ENCODE results near the gene MKI67. TPM values are rescaled to one million over a fixed set of nuclear protein-coding genes. Genes with fewer than 3 reads are reported as not detected.
"Not testable (repeated sequence)": the region's sequence is repeated elsewhere in the genome, so short reads cannot be mapped to it uniquely, and the experiment has no call there.

The MKI67 gene
- total RNA-seq, 1 donor from 2014 or later, result 6.3 TPM

DNA sequence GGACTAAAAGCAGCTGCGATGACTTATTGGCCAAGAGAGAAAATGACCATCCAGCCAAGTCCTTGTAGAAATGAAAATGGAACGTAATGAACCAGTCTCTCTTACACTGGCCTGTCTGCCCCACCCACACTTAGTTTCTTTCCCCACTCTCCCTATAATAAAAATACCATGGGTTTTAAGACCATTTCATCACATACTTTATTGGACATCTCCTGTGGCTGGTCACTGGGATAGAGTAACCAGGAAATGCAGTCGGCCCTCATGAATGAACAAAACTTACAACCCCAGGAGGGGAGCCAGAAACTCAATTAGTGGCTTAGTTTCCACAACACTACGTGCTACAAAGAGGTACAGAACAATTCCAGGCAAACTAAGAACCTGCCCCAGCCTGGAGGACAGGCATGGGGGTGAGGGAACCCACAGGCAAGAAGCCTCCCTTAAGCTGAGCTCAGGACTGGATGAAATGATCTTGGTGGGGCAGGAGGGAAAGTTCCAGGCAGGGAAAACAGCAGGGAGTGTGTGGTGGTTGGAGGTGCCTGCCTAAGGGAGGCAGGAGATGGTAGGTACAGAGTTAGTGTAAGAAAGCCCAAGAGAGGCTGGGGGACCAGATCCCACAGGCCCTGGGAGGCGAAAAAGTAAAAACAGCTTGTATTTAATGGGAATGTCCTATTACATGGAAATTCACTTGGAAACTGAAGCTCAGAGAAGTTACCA lies 29.6 kb downstream of the MKI67 start:
- no peaks in the 10 kb centered on the region for H3K36me3 ChIP-seq (ENCODE audit: control insufficient read depth in 3 of 3, insufficient read depth in 3 of 3, low read length in 3 of 3)
- no peak overlapping the region for H3K27ac ChIP-seq (ENCODE audit: low read depth, low read length)
- H3K27me3 ChIP-seq (ENCODE audit: control insufficient read depth in 3 of 3, insufficient read depth in 3 of 3, low read length in 3 of 3), result peaks cover 0 to 3% (median 2%) of the 10 kb centered on the region in 3 donors
- H3K9ac ChIP-seq (ENCODE audit: low read depth in 1 of 3, low read length in 3 of 3), result no peak overlapping the region
- no peaks in the 10 kb centered on the region for H3K9me3 ChIP-seq (ENCODE audit: control insufficient read depth in 3 of 3, low read length in 3 of 3)
- no peaks in the 10 kb centered on the region for H3K4me1 ChIP-seq (ENCODE audit: control insufficient read depth in 3 of 3, insufficient read depth in 3 of 3, low read length in 3 of 3)
- H3K4me3 ChIP-seq (ENCODE audit: low read length in 3 of 3), result no peak overlapping the region

DNA sequence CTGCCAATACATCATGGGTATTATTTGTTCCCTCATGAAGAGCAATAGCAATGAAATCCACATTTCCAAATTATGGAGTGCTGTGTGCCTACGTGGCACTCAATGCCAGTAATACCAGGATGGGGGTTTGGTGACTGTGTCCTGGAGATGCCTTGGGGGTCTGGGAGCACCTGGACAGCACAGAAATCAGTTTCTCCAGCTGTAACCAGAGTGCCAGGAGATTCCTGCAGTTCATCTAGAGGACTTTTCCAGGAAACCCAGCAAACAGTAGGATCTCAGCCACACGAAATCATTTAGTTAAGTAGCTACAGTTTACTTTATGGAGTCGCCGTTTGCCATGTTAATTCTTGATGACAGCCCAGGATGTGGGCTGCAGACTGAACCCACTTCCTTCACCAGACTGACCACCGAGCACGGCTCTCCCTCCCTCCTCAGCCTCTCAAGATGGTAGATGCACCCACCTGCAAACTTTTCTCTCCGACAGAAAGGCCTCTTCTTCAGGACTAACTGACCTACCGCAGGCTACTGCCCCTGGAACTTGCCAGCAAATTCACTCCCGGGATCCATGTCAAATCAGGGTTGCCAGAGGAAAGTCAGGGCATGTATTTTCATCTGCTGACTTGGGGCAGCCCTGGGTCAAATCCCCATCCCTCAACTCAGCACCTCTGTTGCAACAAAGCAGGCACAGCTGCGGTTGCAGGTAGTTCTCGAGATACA lies 30.3 kb downstream of the MKI67 start:
- Histone ChIP-seq H3K9me3 (ENCODE audit: control insufficient read depth in 3 of 3, low read length in 3 of 3) (no peaks in the 10 kb centered on the region), H3K9ac (ENCODE audit: low read depth in 1 of 3, low read length in 3 of 3) (no peak overlapping the region), H3K4me1 (ENCODE audit: control insufficient read depth in 3 of 3, insufficient read depth in 3 of 3, low read length in 3 of 3) (no peaks in the 10 kb centered on the region), H3K27me3 (ENCODE audit: control insufficient read depth in 3 of 3, insufficient read depth in 3 of 3, low read length in 3 of 3) (peaks cover 0 to 6% (median 5%) of the 10 kb centered on the region in 3 donors), H3K27ac (ENCODE audit: low read depth, low read length) (no peak overlapping the region), H3K4me3 (ENCODE audit: low read length in 3 of 3) (no peak overlapping the region), H3K36me3 (ENCODE audit: control insufficient read depth in 3 of 3, insufficient read depth in 3 of 3, low read length in 3 of 3) (no peaks in the 10 kb centered on the region)

DNA sequence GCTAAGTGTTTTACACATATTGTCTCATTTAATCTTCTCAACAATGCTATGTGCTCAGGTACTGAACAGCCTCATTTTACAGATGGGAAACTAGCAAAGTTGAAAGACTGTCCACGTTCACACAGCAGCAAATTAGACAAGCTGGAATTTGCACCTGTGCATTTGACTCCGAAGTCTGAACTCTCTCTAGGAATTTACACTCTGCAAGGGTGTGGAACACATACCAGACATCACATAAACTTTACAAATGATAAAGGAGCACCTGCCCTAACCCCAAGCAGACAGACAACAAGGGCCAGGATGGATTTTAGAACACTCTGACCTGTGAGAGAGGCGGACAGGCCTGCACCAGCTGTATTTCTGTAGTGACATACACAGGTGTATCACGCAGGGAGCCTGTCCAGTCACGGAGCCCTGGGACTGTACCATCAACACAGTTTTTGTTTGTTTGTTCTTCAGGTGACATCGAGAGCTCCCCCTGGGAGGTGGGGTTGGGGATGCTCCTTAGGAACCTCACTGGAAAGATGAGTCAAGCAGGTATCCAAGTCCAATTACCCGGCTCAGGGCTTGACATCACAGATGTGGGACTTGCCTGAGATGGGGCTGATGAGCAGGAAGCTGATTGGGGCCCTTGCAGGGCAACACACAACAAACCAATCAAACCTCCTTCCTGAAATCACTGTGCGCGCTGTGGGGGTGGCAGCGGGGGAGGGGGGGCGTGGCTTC lies 31.0 kb downstream of the MKI67 start:
- no peaks in the 10 kb centered on the region for H3K9me3 ChIP-seq (ENCODE audit: control insufficient read depth in 3 of 3, low read length in 3 of 3)
- H3K27me3 ChIP-seq (ENCODE audit: control insufficient read depth in 3 of 3, insufficient read depth in 3 of 3, low read length in 3 of 3), result peaks cover 0 to 11% (median 5%) of the 10 kb centered on the region in 3 donors
- H3K36me3 ChIP-seq (ENCODE audit: control insufficient read depth in 3 of 3, insufficient read depth in 3 of 3, low read length in 3 of 3), result no peaks in the 10 kb centered on the region
- no peaks in the 10 kb centered on the region for H3K4me1 ChIP-seq (ENCODE audit: control insufficient read depth in 3 of 3, insufficient read depth in 3 of 3, low read length in 3 of 3)
- H3K27ac ChIP-seq (ENCODE audit: low read depth, low read length), result no peak overlapping the region
- H3K4me3 ChIP-seq (ENCODE audit: low read length in 3 of 3), result no peak overlapping the region
- H3K9ac ChIP-seq (ENCODE audit: low read depth in 1 of 3, low read length in 3 of 3), result no peak overlapping the region

DNA sequence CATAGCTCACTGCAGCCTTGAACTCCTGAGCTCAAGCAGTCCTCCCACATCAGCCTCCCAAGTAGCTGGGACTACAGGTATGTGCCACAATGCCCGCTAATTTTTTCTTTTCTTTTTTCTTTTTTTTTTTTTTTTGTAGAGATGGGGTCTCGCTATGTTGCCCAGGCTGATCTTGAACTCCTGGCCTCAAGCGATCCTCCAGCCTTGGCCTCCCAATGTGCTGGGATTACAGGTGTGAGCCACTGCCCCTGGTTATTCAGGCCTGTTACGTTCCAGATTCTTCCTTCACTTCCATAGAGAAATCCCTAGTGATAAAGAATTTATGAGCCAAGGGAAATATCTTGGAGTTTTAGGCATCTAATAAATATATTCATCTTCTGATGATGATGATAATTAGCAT lies 31.6 kb downstream of the MKI67 start:
- H3K27me3 ChIP-seq (ENCODE audit: control insufficient read depth in 3 of 3, insufficient read depth in 3 of 3, low read length in 3 of 3), result peaks cover 0 to 13% (median 7%) of the 10 kb centered on the region in 3 donors
- H3K9me3 ChIP-seq (ENCODE audit: control insufficient read depth in 3 of 3, low read length in 3 of 3); H3K4me1 ChIP-seq (ENCODE audit: control insufficient read depth in 3 of 3, insufficient read depth in 3 of 3, low read length in 3 of 3); H3K27ac ChIP-seq (ENCODE audit: low read depth, low read length); H3K36me3 ChIP-seq (ENCODE audit: control insufficient read depth in 3 of 3, insufficient read depth in 3 of 3, low read length in 3 of 3); H3K4me3 ChIP-seq (ENCODE audit: low read length in 3 of 3); H3K9ac ChIP-seq (ENCODE audit: low read depth in 1 of 3, low read length in 3 of 3): not testable (repeated sequence)

DNA sequence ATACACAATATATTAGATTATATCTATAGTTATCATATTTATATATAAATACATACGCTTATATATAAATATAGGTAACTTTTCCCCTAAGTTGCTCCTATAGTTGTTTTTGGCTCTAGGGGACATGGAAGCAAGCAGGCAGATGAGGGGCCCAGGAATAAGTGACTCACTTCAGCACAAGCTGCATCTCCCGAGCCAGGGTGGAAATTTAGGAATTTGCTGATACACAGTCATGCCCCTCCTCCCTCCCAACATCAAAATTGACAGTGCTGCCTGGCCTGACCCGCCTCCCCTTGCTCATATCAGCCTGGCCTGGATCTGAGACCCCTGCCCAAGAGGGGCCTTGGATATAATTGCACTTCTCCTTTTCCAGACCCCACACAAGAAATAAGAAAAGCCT lies 33.8 kb downstream of the MKI67 start:
- Histone ChIP-seq H3K27me3 (ENCODE audit: control insufficient read depth in 3 of 3, insufficient read depth in 3 of 3, low read length in 3 of 3) (peaks cover 0 to 18% (median 11%) of the 10 kb centered on the region in 3 donors), H3K4me3 (ENCODE audit: low read length in 3 of 3) (no peak overlapping the region), H3K4me1 (ENCODE audit: control insufficient read depth in 3 of 3, insufficient read depth in 3 of 3, low read length in 3 of 3) (peaks cover 0 to 3% (median 0%) of the 10 kb centered on the region in 3 donors), H3K9me3 (ENCODE audit: control insufficient read depth in 3 of 3, low read length in 3 of 3) (no peaks in the 10 kb centered on the region), H3K36me3 (ENCODE audit: control insufficient read depth in 3 of 3, insufficient read depth in 3 of 3, low read length in 3 of 3) (no peaks in the 10 kb centered on the region), H3K27ac (ENCODE audit: low read depth, low read length) (no peak overlapping the region), H3K9ac (ENCODE audit: low read depth in 1 of 3, low read length in 3 of 3) (no peak overlapping the region)

DNA sequence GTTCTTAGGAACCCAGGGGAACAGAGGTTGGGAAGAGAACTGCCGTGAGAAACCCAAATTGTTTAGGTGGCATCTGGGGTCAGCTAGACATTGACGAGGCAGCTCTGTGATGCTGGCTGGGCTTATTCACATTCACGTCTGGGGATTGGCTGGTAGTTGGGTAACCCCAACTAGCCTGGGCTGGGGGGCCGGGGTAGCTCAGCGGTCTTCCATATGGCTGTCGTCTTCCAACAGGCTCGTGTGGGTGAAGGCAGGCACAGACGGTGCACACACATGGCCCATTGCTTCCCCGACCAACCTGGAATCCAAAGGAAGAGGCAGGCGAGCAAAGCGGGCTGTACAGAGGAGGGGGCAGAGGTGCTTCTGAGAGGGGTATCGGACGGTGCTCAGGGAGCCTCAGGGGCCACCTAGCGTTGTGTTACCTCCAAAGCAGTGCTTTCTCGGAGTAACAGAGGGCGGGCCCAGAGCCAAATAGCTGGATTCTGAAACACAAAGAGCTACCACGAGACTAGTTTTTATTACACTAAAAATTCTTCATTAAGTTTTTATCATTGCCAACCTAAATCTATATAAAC lies 34.5 kb downstream of the MKI67 start:
- peaks cover 0 to 3% (median 0%) of the 10 kb centered on the region in 3 donors for H3K4me1 ChIP-seq (ENCODE audit: control insufficient read depth in 3 of 3, insufficient read depth in 3 of 3, low read length in 3 of 3)
- H3K9ac ChIP-seq (ENCODE audit: low read depth in 1 of 3, low read length in 3 of 3), result no peak overlapping the region
- H3K4me3 ChIP-seq (ENCODE audit: low read length in 3 of 3), result no peak overlapping the region
- no peaks in the 10 kb centered on the region for H3K36me3 ChIP-seq (ENCODE audit: control insufficient read depth in 3 of 3, insufficient read depth in 3 of 3, low read length in 3 of 3)
- H3K27ac ChIP-seq (ENCODE audit: low read depth, low read length), result no peak overlapping the region
- H3K9me3 ChIP-seq (ENCODE audit: control insufficient read depth in 3 of 3, low read length in 3 of 3), result no peaks in the 10 kb centered on the region
- peaks cover 0 to 18% (median 11%) of the 10 kb centered on the region in 3 donors for H3K27me3 ChIP-seq (ENCODE audit: control insufficient read depth in 3 of 3, insufficient read depth in 3 of 3, low read length in 3 of 3)

DNA sequence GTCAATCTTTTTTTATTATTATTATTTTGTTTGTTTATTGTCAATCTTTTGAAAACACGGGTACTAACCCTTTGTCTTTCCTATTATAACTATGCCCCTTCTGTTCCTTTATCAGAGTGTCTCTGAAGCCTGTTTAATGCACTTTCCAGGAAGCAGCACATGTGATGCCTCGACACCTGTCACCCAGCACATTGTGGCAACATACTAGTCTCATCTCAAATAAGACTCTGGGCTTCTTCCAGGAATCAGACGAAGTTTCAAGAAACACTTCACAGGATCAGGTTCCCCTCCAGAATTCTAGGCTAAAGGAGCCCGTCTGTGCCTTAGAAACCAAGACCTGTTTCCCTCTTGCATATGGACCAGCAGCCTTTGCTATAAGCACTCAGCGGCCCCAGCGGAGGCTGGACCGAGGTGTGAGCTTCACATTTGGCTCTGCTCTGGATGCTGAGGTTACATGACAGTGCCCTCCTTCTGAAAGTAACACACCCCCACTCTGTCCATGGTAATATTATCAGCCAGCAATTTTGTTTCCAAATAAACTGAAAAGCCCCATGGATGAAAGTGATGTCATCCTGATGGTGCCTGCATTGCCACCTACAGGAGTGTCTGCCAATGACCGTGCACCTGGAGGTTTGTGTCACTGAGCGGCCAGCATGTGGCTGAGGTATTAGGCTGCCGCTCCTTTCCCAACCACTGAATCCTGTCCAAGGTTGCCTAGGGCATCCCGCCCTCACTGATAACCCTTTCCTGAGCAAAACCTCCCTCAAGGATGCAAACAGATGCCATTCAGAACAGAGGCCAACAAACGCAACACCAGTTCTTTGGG lies 38.1 kb downstream of the MKI67 start:
- H3K27me3 ChIP-seq (ENCODE audit: control insufficient read depth in 3 of 3, insufficient read depth in 3 of 3, low read length in 3 of 3), result peaks cover 0 to 22% (median 11%) of the 10 kb centered on the region in 3 donors

DNA sequence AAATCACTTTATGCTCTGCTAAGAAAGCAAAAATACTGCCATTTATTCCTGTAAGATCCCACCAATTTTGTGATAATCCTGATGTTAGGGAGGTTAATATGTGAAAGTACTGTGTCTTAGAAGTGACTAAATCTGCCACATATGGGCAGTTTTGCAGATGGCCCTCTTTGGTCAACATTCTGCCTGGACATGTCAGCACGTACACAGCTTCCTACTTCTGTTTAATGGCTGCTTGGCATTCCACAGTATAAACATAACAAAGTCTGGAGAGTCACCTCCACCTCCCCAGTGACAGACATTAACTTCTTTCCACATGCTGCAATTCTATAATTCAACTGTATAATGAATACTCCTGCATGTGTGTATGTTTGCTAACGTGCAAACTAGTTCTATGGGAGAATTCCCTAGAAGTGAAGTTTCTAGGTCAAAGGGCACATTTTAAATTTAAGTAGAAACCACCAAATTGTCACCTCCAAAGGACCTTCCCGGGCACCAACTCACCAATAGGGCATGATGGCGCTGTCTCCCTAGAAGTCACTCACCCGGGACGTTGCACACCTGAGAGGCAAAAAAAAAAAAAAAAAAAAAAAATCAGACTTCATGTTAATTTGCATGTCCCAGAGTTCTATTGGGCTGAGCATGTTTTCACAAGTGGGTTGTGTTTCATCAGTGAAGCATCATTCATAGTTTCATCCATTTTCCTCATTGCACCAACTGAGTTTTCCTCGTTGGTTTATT lies 38.9 kb downstream of the MKI67 start:
- no peak overlapping the region for H3K4me3 ChIP-seq (ENCODE audit: low read length in 3 of 3)
- no peaks in the 10 kb centered on the region for H3K9me3 ChIP-seq (ENCODE audit: control insufficient read depth in 3 of 3, low read length in 3 of 3)
- H3K27ac ChIP-seq (ENCODE audit: low read depth, low read length), result no peak overlapping the region
- peaks cover 0 to 3% (median 0%) of the 10 kb centered on the region in 3 donors for H3K4me1 ChIP-seq (ENCODE audit: control insufficient read depth in 3 of 3, insufficient read depth in 3 of 3, low read length in 3 of 3)
- peaks cover 0 to 5% (median 0%) of the 10 kb centered on the region in 3 donors for H3K36me3 ChIP-seq (ENCODE audit: control insufficient read depth in 3 of 3, insufficient read depth in 3 of 3, low read length in 3 of 3)
- peaks cover 0 to 22% (median 11%) of the 10 kb centered on the region in 3 donors for H3K27me3 ChIP-seq (ENCODE audit: control insufficient read depth in 3 of 3, insufficient read depth in 3 of 3, low read length in 3 of 3)
- H3K9ac ChIP-seq (ENCODE audit: low read depth in 1 of 3, low read length in 3 of 3), result no peak overlapping the region

More for the DNA sequence above, 38.1 kb downstream of the MKI67 start:
- Histone ChIP-seq H3K9me3 (ENCODE audit: control insufficient read depth in 3 of 3, low read length in 3 of 3) (no peaks in the 10 kb centered on the region), H3K4me3 (ENCODE audit: low read length in 3 of 3) (no peak overlapping the region), H3K27ac (ENCODE audit: low read depth, low read length) (no peak overlapping the region), H3K36me3 (ENCODE audit: control insufficient read depth in 3 of 3, insufficient read depth in 3 of 3, low read length in 3 of 3) (peaks cover 0 to 5% (median 0%) of the 10 kb centered on the region in 3 donors), H3K9ac (ENCODE audit: low read depth in 1 of 3, low read length in 3 of 3) (no peak overlapping the region), H3K4me1 (ENCODE audit: control insufficient read depth in 3 of 3, insufficient read depth in 3 of 3, low read length in 3 of 3) (peaks cover 0 to 3% (median 0%) of the 10 kb centered on the region in 3 donors)
